ENCODE results near the gene SPATA2L. TPM values are rescaled to one million over a fixed set of nuclear protein-coding genes. Genes with fewer than 3 reads are reported as not detected.

Gene SPATA2L
- total RNA-seq (ENCODE audit: unreplicated experiment) = 7.5 TPM
- long read RNA-seq, transcript SPATA2L-201 (3 exons, 2,335 nt) = major isoform, 10 of 14 reads
- long read RNA-seq, partial matches to known transcripts = 0 of 14 reads
- long read RNA-seq, other reads (novel, unspliced or antisense) = 4 of 14 reads

DNA sequence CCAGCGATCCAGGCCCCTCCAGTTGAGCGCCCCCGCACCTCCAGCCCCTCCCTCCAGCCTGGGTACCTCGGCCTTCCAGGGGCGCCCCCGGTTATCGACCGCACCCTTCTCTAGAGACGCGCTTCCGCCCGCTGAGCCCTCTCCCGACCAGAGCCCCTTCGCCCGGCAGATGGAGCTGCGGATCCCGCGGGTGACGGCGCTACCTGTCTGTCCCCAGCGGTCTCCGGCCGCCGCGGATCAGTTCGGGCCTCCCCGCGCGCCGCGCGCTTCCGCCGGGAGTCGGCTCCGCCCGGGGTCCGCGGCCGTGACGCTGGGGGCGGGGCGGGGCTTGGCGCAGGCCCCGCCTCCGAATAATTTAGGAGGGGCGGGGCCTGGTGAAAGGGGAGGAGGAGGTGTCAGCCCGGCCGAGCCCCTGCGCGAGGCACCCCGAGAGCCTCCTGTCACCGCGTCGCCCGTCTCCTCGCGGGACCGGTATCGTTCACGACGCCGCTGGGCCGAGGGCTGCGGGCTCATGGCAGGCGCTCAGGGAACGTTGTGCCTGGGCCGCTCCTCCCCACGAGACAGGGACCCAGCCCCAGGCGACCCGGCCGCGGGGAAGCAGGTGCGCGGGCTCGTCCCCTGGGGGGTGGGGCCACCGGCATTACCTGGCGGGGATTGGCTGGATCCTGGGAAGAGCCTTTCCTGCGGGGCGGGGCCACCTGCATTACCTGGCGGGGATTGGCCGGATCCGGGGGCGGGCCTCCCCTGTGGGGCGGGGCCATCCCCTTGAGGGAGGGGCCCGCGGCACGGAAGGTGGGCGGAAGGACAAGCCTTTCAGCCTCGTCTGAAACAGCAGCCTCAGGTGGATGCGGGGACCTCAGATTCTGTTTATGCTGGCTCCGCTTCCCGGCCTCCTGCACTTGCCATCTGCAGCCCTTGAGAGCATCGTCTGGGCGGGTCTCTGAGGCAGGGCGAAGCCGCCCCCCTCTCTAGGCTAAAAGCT lies at the start of gene SPATA2L:
Gene SPATA2L, minus strand, starts transcription at position 281 of the 982 bp plus-strand sequence. CDS start 473 bp downstream, outside the sequence.
- peak; percentile 91 for DNase-seq (ENCODE audit: low spot score)
- Mint-ChIP-seq H3K9me3 (ENCODE audit: unreplicated experiment) (no peaks in the 10 kb centered on the region), H3K27ac (ENCODE audit: unreplicated experiment) (peak within 1 kb of the TSS; percentile 67), H3K4me1 (ENCODE audit: unreplicated experiment) (no peaks in the 10 kb centered on the region), H3K36me3 (ENCODE audit: low read depth, unreplicated experiment) (peaks cover 6% of the 10 kb centered on the region), H3K27me3 (ENCODE audit: unreplicated experiment) (peaks cover 13% of the 10 kb centered on the region), H3K4me3 (ENCODE audit: unreplicated experiment) (peak within 1 kb of the TSS; percentile 83)
- TF ChIP-seq, protein P1, sequence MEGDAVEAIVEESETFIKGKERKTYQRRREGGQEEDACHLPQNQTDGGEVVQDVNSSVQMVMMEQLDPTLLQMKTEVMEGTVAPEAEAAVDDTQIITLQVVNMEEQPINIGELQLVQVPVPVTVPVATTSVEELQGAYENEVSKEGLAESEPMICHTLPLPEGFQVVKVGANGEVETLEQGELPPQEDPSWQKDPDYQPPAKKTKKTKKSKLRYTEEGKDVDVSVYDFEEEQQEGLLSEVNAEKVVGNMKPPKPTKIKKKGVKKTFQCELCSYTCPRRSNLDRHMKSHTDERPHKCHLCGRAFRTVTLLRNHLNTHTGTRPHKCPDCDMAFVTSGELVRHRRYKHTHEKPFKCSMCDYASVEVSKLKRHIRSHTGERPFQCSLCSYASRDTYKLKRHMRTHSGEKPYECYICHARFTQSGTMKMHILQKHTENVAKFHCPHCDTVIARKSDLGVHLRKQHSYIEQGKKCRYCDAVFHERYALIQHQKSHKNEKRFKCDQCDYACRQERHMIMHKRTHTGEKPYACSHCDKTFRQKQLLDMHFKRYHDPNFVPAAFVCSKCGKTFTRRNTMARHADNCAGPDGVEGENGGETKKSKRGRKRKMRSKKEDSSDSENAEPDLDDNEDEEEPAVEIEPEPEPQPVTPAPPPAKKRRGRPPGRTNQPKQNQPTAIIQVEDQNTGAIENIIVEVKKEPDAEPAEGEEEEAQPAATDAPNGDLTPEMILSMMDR (IDR thresholded peaks at IDR 0.05; ENCODE audit: unreplicated experiment) = no peak

DNA sequence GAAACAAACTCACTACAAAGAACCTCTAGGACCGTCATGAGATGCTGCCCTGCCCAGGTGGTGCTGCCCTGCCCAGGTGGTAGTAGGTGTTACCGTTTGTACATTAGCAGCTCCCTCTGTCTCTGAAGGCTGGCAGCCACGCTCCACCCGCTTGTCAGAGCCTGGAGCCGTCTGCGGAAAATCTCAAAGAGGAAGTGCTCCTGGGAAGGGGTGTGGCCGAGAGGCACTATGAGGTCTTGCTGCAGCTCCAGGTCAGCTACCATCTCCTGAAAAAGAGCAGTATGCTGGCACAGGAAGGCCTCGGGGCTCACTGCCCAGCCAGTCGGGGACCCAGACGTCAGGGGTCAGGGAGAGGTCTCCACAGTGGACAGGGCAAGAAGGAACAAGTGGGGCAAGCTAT lies 48.1 kb upstream of the SPATA2L start:
- Mint-ChIP-seq H3K27ac (ENCODE audit: unreplicated experiment) (peak overlapping the region; percentile 61), H3K9me3 (ENCODE audit: unreplicated experiment) (no peaks in the 10 kb centered on the region), H3K36me3 (ENCODE audit: low read depth, unreplicated experiment) (peaks cover 15% of the 10 kb centered on the region), H3K4me3 (ENCODE audit: unreplicated experiment) (no peak overlapping the region), H3K27me3 (ENCODE audit: unreplicated experiment) (peaks cover 6% of the 10 kb centered on the region), H3K4me1 (ENCODE audit: unreplicated experiment) (no peaks in the 10 kb centered on the region)
- TF ChIP-seq, protein P1 (IDR thresholded peaks at IDR 0.05; ENCODE audit: unreplicated experiment) = no peak
- DNase-seq (ENCODE audit: low spot score) = no peak

DNA sequence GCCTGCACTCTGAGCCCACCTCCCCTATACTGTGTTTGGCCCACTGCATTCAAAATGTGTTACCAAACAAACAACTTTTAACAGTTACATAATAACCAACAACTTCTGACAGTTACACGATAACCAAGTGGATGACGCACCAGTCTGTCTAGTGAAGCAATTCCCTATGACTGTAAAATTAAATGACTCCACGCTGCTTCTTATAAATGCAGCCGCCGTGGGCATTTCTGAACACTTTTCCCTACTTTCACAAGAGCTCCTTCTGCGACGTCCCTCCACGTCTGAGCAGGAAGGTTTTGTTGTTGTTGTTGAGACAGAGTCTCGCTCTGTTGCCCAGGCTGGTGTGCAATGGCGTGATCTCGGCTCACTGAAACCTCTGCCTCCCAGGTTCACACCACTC lies 47.4 kb upstream of the SPATA2L start:
- peaks cover 15% of the 10 kb centered on the region for H3K36me3 Mint-ChIP-seq (ENCODE audit: low read depth, unreplicated experiment)
- TF ChIP-seq, protein P1 (IDR thresholded peaks at IDR 0.05; ENCODE audit: unreplicated experiment) = no peak

DNA sequence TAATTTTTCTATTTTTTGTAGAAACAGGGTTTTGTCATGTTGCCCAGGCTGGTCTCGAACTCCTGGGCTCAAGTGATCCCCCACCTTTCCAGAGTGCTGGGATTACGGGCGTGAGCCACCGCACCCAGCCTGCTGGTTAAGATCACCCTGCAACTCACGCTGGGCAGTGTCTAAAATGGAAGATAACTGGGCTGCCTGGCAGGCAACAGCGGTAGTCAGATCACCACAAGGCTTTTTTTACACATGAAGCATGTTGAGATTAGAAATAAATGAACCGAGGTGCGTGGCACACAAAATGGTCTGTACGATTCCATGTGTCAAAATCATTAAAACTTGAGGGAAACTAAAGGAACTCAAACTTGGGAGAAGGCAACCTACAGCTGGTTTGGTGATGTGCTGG lies 46.6 kb upstream of the SPATA2L start:
- TF ChIP-seq, protein P1 (IDR thresholded peaks at IDR 0.05; ENCODE audit: unreplicated experiment) = no peak
- DNase-seq (ENCODE audit: low spot score) = no peak
- Mint-ChIP-seq H3K4me1 (ENCODE audit: unreplicated experiment) (no peaks in the 10 kb centered on the region), H3K9me3 (ENCODE audit: unreplicated experiment) (no peaks in the 10 kb centered on the region), H3K27ac (ENCODE audit: unreplicated experiment) (no peak overlapping the region), H3K27me3 (ENCODE audit: unreplicated experiment) (peaks cover 6% of the 10 kb centered on the region), H3K36me3 (ENCODE audit: low read depth, unreplicated experiment) (peaks cover 18% of the 10 kb centered on the region), H3K4me3 (ENCODE audit: unreplicated experiment) (no peak overlapping the region)

More for the DNA sequence above, 47.4 kb upstream of the SPATA2L start:
- no peak overlapping the region for H3K27ac Mint-ChIP-seq (ENCODE audit: unreplicated experiment)
- H3K9me3 Mint-ChIP-seq (ENCODE audit: unreplicated experiment) = no peaks in the 10 kb centered on the region
- H3K27me3 Mint-ChIP-seq (ENCODE audit: unreplicated experiment) = peaks cover 6% of the 10 kb centered on the region
- no peak overlapping the region for H3K4me3 Mint-ChIP-seq (ENCODE audit: unreplicated experiment)
- DNase-seq (ENCODE audit: low spot score) = no peak
- no peaks in the 10 kb centered on the region for H3K4me1 Mint-ChIP-seq (ENCODE audit: unreplicated experiment)

DNA sequence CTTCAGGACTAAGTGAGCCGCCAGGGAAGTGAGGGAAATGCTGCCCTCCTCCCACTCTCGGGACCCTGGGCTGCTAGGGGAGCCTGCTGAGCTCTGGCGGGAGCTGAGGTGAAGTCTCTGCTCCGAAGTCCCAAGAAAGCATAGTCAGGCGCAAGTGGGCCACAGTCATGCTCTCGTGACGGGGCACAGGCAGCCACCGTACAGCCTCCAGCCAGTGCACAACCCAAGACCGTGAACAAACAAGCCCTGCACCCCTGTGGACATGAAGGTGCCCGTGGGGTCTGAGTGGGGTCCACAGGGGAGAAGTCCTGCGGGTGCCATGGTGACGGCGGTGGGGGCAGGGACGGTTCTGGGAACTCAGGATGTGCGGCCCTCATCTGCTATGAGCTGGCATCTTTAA lies 44.5 kb upstream of the SPATA2L start:
- no peaks in the 10 kb centered on the region for H3K4me1 Mint-ChIP-seq (ENCODE audit: unreplicated experiment)
- H3K9me3 Mint-ChIP-seq (ENCODE audit: unreplicated experiment) = no peaks in the 10 kb centered on the region
- H3K36me3 Mint-ChIP-seq (ENCODE audit: low read depth, unreplicated experiment) = peaks cover 19% of the 10 kb centered on the region
- TF ChIP-seq, protein P1 (IDR thresholded peaks at IDR 0.05; ENCODE audit: unreplicated experiment) = no peak
- peaks cover 4% of the 10 kb centered on the region for H3K27me3 Mint-ChIP-seq (ENCODE audit: unreplicated experiment)
- no peak overlapping the region for H3K4me3 Mint-ChIP-seq (ENCODE audit: unreplicated experiment)
- DNase-seq (ENCODE audit: low spot score) = no peak
- no peak overlapping the region for H3K27ac Mint-ChIP-seq (ENCODE audit: unreplicated experiment)

Measured in endothelial cell (in vitro differentiated cells).